CD4-positive, alpha-beta T cell treated with Interleukin-15 for 1 hour (primary cell): Measurements from ENCODE around the gene PTX3.

ENCODE experiments used
- DNase-seq: peaks from one replicate; pipeline ENCODE4 v3.0.0-alpha.2; 2020

PTX3 gene

GRCh38 chr3:157436583-157437291 is at the start of gene PTX3:
Gene PTX3 (plus strand): TSS chr3:157436850. CDS start chr3:157436934, 84 bp downstream.
- DNase-seq: peak; percentile 61

GRCh38 chr3:157387708-157388435 is 48.8 kb upstream of the PTX3 start:
- DNase-seq: no peak

GRCh38 chr3:157388976-157389375 is 47.7 kb upstream of the PTX3 start:
- no peak for DNase-seq

DNA sequence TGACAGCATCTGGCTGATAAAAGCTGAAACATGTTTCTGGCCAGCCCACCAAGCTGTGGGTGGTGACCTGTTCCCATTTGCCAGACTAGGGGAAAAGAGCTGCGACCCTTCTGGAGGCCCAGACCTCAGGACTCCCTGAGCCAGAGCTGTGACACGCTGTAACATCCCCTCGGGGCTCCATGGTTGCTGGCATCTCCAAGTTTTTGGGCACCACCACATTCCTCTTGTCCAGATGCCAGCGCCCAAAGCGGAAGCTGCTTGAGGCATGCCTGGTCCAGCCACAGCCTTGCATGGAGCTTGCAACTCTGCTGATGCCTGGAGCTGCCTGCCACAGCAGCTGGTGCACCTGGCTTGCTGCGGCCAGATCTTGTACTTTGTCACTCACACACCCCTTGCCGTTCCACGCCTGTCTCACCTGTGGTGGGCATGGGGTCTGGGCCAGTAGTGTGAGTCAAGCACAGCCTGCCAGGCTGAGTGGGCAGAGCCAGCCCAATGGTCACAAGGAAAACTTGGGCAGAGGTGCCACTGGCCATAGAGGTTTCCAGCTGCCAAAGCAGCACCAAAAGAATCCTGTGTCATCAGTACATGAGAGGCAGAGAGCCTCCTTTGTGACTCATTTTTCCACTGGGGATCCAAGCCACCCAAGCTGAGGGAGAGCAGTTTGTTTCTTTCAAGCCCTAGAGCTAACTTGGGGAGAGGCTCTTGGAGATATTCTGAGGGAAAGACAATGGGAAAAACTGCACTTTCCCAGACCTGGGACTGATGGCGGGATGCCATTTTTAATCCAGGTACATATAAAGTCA is 45.7 kb upstream of the PTX3 start:
- no peak for DNase-seq

GRCh38 chr3:157392104-157392503 is 44.5 kb upstream of the PTX3 start:
- no peak for DNase-seq

GRCh38 chr3:157393113-157393512 is 43.5 kb upstream of the PTX3 start:
- no peak for DNase-seq

DNA sequence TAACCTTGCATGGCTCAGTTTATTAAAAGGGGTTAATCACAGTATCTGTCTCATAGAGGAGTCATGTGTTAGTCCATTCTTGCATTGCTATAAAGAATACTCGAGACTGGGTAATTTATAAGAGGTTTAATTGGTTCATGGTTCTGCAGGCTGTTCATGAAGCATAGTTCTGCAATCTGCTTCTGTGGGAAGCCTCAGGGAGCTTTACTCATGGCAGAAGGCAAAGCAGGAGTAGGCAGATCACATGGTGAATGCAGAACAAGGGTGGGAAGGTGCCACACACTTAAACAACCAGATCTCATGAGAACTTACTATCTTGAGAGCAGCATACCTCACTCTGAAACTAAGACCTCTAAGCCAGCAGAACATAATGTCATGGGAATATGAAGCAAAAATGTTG is 42.2 kb upstream of the PTX3 start:
- DNase-seq: no peak

DNA sequence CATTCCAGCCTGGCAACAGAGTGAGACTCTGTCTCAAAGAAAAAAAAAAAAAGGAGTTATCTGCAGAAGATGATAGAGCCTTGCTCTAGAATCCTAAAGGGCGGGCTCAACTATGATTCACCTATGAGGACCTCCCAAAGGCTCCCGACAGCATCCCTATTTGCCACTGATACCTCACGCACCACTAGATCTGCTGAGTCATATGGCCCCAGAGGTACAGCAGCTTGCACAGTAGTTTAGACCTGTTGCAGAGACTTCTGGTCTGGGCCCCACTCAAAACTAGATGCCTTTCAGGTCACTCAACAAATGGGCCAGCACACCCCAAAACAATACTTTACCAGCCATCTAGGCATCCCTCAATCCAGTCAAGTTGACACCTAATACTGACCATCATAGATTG is 38.1 kb upstream of the PTX3 start:
- DNase-seq: no peak

GRCh38 chr3:157404381-157404780 is 32.3 kb upstream of the PTX3 start:
- DNase-seq: no peak

DNA sequence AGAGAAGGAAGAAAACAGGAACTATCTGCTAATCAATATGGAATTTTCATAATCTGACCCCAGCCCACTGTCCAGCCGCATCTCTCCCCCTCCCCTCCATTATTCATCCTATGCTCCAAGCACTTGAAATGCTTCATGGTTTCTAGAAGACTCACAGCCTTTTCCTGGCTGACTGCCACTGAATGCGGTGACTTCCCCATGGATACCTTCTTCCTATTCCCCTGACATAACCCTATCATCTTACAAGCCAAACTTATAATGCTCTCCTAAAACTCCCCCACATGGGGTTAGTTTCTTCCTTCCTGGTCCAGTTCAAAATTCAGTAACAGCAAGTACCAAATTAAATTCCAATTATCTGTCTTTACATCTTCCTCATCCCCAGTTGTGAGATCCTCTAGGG is 31.2 kb upstream of the PTX3 start:
- no peak for DNase-seq

- DNase-seq: no peak
Observed at GRCh38 chr3:157406394-157406793, 30.3 kb upstream of the PTX3 start.

- DNase-seq: no peak
Observed at GRCh38 chr3:157407769-157408168, 28.9 kb upstream of the PTX3 start.

- no peak for DNase-seq
Observed at GRCh38 chr3:157408499-157409149, 28.0 kb upstream of the PTX3 start.

DNA sequence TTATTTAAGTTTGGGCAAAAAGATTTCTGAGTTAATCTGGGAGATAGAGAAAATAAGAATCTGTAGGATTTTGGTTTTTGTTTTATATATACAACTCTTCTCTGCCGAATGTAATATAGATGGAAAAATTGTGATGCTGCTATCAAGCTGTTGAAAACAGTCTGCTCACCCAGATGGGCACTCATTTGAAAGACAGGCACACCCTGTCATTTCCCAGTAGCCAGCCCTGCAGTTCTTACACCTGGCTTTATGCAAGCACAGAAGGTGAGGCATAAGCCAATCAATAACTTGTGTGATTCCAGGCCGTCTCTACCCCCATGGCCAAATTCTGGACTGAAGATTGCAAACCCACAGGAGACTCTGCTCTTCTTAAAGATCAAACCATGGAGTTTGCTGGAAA is 27.1 kb upstream of the PTX3 start:
- no peak for DNase-seq

DNA sequence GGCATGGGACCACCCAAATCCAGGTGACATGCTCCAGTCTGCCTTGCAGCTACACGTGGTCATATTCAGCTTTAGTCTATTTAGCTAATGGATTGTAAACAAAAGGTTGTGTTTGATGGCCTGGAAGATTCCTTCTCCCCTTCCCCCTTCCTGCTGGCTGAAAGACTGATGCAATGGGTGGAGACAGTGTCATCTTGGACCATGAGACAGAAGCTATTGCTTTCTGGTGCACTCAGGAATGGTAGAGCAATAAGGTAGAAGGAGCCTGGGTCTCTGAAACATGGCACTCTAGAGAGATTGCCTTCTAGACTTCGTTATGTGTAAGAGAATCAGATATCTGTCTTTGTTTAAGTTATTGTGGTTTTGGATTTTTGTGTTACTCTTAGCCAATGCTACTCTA is 25.7 kb upstream of the PTX3 start:
- DNase-seq: no peak

GRCh38 chr3:157412323-157412855 is 24.3 kb upstream of the PTX3 start:
- no peak for DNase-seq

DNA sequence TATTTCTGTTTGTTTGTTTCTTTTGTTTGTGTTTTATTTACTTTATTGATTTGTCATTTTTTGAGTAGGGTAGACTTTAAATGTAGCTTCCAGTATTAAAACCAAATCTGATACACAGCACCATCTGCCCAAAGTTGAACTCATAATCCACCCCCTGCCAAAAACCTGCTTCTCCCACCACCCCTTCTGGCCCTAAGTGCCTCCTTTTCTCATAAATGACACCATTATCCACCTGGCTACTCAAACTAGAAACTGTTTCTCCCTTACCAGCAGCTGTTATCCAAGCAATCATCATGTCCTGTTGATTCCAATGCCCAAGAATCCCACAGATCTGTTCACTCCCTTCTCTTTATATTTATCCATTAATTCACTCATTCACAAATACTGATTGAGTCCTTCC is 21.8 kb upstream of the PTX3 start:
- no peak for DNase-seq

GRCh38 chr3:157416347-157417087 is 20.1 kb upstream of the PTX3 start:
- no peak for DNase-seq

DNA sequence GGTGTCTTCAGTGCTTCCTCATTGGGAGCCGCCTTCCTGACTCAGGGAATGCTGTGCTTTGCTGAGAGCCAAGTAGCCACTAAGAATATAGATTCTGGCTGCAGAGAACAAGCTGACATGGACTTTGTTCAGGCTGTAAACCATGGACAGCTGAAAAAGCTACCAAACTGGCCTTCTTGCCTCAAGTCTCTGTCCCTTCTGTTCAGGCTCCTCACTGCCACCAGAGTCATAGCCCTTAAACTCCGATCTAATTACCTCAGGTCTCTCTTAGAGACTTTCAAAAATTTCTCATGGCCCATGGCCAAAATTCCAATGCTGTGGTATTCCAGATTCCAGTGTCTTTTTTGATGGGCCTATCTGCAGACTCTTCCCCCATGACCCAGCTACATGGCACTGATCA is 19.4 kb upstream of the PTX3 start:
- DNase-seq: no peak

GRCh38 chr3:157418104-157418503 is 18.5 kb upstream of the PTX3 start:
- DNase-seq: no peak

DNA sequence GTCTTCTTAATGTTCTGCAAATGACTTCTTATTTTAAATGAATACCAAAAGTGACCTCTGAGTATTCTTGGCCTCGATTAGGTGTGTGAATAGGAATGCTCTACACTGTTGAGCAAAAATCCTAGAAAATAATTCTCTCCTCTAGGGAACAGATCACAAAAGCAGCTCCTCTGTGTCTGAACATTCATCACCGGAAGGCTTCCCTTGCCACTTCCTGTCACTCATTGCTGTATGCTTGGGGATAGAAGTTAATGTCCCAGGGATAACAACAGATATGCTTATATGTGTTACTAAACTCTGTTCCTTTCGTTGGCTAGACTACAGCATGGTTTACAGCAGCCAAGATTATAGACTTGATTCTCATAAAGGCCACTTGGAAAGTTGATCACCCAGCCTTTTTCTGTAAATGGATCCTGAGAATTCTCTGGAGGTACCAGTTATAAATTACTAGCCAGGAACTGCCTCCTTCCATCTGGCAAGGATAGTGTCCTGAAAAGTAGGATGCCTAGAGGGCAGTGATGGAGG is 16.0 kb upstream of the PTX3 start:
- DNase-seq: no peak

DNA sequence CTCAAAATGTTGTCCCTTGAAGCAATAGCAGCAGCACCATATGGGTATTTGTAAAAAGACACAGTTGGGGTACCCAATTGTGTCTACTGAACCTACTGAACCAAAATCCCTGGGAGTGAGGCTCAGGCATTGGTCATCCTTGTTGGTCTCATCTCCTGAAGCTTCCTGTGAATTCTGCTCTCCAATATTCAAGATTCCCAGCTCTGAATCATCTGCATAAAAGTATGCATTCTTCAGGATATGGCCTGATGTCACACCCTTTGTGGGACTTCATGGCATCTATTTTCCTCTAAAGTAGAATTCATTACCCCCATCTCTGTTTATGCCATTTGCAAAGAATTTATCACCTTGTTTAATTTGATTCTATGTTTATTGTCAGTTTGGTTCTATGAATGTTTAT is 13.3 kb upstream of the PTX3 start:
- no peak for DNase-seq
